Heart right ventricle (tissue), 16 donors: Measurements from ENCODE around the gene CPED1. TPM values are rescaled to one million over a fixed set of nuclear protein-coding genes. Genes with fewer than 3 reads are reported as not detected.

Experiments
- ATAC-seq, 8 donors: fragments of 200-7000 bp; cut with Tn5 transposase; one replicate each; pipeline ENCODE4 v1.9.1; 2020; ENCODE audit warnings: mild to moderate bottlenecking in 8 of 8, moderate library complexity in 8 of 8, moderate number of reproducible peaks in 1 of 8
- DNase-seq, 2 donors: peaks; one replicate each; pipeline ENCODE4 v3.0.0-alpha.2; 2020
- H3K27ac ChIP-seq, 10 donors: fragments of 200-600 bp; sonication (generic) in 2 of 10; one replicate each; pipeline versions ENCODE4 v1.5.0 to v1.8.0; 2020 to 2022; ENCODE audit warnings: mild to moderate bottlenecking in 3 of 10
- H3K27me3 ChIP-seq, 7 donors: fragments of 200-600 bp; one replicate each; pipeline ENCODE4 v1.8.0; 2021 to 2022; ENCODE audit warnings: mild to moderate bottlenecking in 2 of 7
- H3K36me3 ChIP-seq, 9 donors: fragments of 200-600 bp; sonication (generic) in 1 of 9; one replicate each; pipeline versions ENCODE4 v1.5.0 to v1.8.0; 2020 to 2022; ENCODE audit warnings: mild to moderate bottlenecking in 2 of 9
- H3K4me1 ChIP-seq, 9 donors: fragments of 200-600 bp; sonication (generic) in 1 of 9; one replicate each; pipeline versions ENCODE4 v1.5.0 to v1.8.0; 2020 to 2022; ENCODE audit warnings: mild to moderate bottlenecking in 4 of 9
- H3K4me3 ChIP-seq, 10 donors: fragments of 200-600 bp; sonication (generic) in 2 of 10; one replicate each; pipeline versions ENCODE4 v1.5.0 to v1.8.0; 2020 to 2022; ENCODE audit warnings: mild to moderate bottlenecking in 7 of 10, moderate library complexity in 2 of 10
- H3K9me3 ChIP-seq, 11 donors: fragments of 200-600 bp in 10 of 11; sonication (generic) in 2 of 11; one replicate each; pipeline versions ENCODE4 v1.5.0 to v1.8.0; 2013 to 2022; ENCODE audit warnings: mild to moderate bottlenecking in 2 of 11, control low read depth in 1 of 11, moderate library complexity in 1 of 11
- CTCF ChIP-seq, 9 donors: fragments of 200-600 bp; sonication (generic) in 2 of 9; IDR thresholded peaks; one replicate each; pipeline versions ENCODE4 v1.5.0 to v1.8.0; 2021 to 2022; ENCODE audit warnings: antibody characterized with exemption in 9 of 9, mild to moderate bottlenecking in 5 of 9, moderate library complexity in 1 of 9
- WGBS, 2 donors: extraction: QIAGEN DNeasy Blood & Tissue Kit; methylation state at CpG; one replicate each; pipeline ENCODE4 v1.1.7; 2013; ENCODE audit warnings: inconsistent platforms in 1 of 2; 5-methylcytosine and 5-hydroxymethylcytosine counted together
- intact Hi-C, 10 donors: fragments of 100-400 bp; cut with DNase I; formaldehyde crosslinking; loops; one replicate each; pipeline versions ENCODE4 v1.11.1 to v1.14.2; 2022
- polyA plus RNA-seq, 2 donors: library from polyadenylated mRNA; stranded (reverse); fragments of 200-250 nt; gene quantifications; one replicate each; pipeline ENCODE4 v1.2.3, GENCODE V29; 2013
- total RNA-seq, 10 donors: library from RNA; stranded (reverse); fragmentation: NEBNext Ultra II Directional in 3 of 10; extraction: Animal tissue kit (Norgen Biotek cat#: 25700) in 3 of 10; gene quantifications; one replicate each; pipeline versions ENCODE4 v1.2.1 to v1.2.4, GENCODE V29; 2021 to 2023
- donor health status: Arrhythmogenic right ventricular cardiomyopathy.
- donor health status: ischemic (EF 13 %, LVEDD 7.1; RV severe dilation, severe dysfunction).
- donor health status: healthy with polysubstance abuse.
- donor health status: DM: no; HTN: yes; CAD: no.
- donor health status: DM: no; HTN: no; CAD: no.
- donor health status: ischemic (EF 25% LVEDD 6.9; RV normal size, moderate dysfunction).
- donor health status: ischemic (EF 25% LVEDD 5.7; RV mildly dilated, moderate dysfunction).
- donor health status: healthy.
- donor health status: DM: yes; HTN: yes; CAD: no.
- donor health status: Ischemic cardiomyopathy.
- donor health status: ischemic (EF 35%, LVEDD 5.7; RV mildly dilated, moderate dysfunction).
- donor health status: nonischemic (EF 11% LVEDD 7.7; RV severe dilation, severe dysfunction).
- donor health status: DM: yes; HTN: yes; CAD: no.
- donor health status: PGD.
- donor health status: ischemic (EF 29% LVEDD 5.4; RV normal size, mild dysfunction).
- donor health status: nonischemic (EF 23%, LVEDD 6.1; RV moderate dilation, normal function).

CPED1 gene
- total and polyA plus RNA-seq, 12 donors: 3.9 to 56.5 (median 31.2) TPM

GRCh38 chr7:120942861-120943260, 45.6 kb upstream of the CPED1 start:
- intact Hi-C loops: loop anchor here in 3 of 10 donors (5.0 kb wide), 1 partner anchor 136 kb away; no protein-coding TSS in a partner anchor
- peaks cover 0 to 9% (median 0%) of the 10 kb centered on the region in 9 donors for H3K4me1 ChIP-seq
- H3K36me3 ChIP-seq: no peaks in the 10 kb centered on the region
- DNase-seq (no peak), ATAC-seq (no peak)
- no peak overlapping the region for H3K4me3 ChIP-seq
- WGBS, 2 donors: 93 to 98% methylated on average over 1 of the region's 1 CpG
- H3K27me3 ChIP-seq: no peaks in the 10 kb centered on the region
- no peaks in the 10 kb centered on the region for H3K9me3 ChIP-seq
- H3K27ac ChIP-seq: no peak overlapping the region
- TF ChIP-seq CTCF (IDR thresholded peaks at IDR 0.05): no peak

- WGBS, 2 donors: 76 to 84% methylated on average over 6 of the region's 6 CpGs
These were observed 43.5 kb upstream of the CPED1 start for GRCh38 chr7:120944826-120945562.

GRCh38 chr7:120947980-120948379, 40.5 kb upstream of the CPED1 start:
- H3K27ac ChIP-seq: no peak overlapping the region
- intact Hi-C loops: loop anchor here in 3 of 10 donors (2.0 to 5.0 kb wide), 2 partner anchors 89 to 91 kb away; partner anchors contain the start of gene TSPAN12 (in 3 of the 3)
- H3K4me3 ChIP-seq: no peak overlapping the region
- peaks cover 0 to 14% (median 0%) of the 10 kb centered on the region in 9 donors for H3K36me3 ChIP-seq
- DNase-seq: no peak
- H3K9me3 ChIP-seq: no peaks in the 10 kb centered on the region
- ATAC-seq: no peak
- H3K27me3 ChIP-seq: no peaks in the 10 kb centered on the region
- no peak for TF ChIP-seq CTCF (IDR thresholded peaks at IDR 0.05)
- H3K4me1 ChIP-seq: peaks cover 0 to 28% (median 23%) of the 10 kb centered on the region in 9 donors

More at GRCh38 chr7:120944826-120945562, 43.5 kb upstream of the CPED1 start:
- Histone ChIP-seq H3K4me1 (peaks cover 0 to 15% (median 4%) of the 10 kb centered on the region in 9 donors), H3K27ac (no peak overlapping the region), H3K27me3 (no peaks in the 10 kb centered on the region), H3K36me3 (no peaks in the 10 kb centered on the region), H3K9me3 (no peaks in the 10 kb centered on the region), H3K4me3 (no peak overlapping the region)
- ATAC-seq (no peak), DNase-seq (no peak)
- no peak for TF ChIP-seq CTCF (IDR thresholded peaks at IDR 0.05)
- intact Hi-C loops: loop anchor here in 4 of 10 donors (5.0 kb wide), 2 partner anchors 88 to 138 kb away; partner anchors contain the start of gene TSPAN12 (in 2 of the 4)

- Histone ChIP-seq H3K36me3 (peaks cover 0 to 29% (median 8%) of the 10 kb centered on the region in 9 donors), H3K4me1 (peaks cover 0 to 33% (median 23%) of the 10 kb centered on the region in 9 donors), H3K9me3 (no peaks in the 10 kb centered on the region), H3K4me3 (peak overlapping the region in 8 of 10 donors; percentile 63 to 79 (median 74)), H3K27me3 (no peaks in the 10 kb centered on the region), H3K27ac (no peak overlapping the region)
- DNase-seq (no peak), ATAC-seq (no peak)
- WGBS, 2 donors: 61 to 67% methylated on average over 8 of the region's 8 CpGs
- intact Hi-C loops: loop anchor here in 3 of 10 donors (2.0 to 5.0 kb wide), 2 partner anchors 91 to 92 kb away; partner anchors contain the start of gene TSPAN12 (in 3 of the 3)
- TF ChIP-seq CTCF (IDR thresholded peaks at IDR 0.05): no peak
These were observed 39.1 kb upstream of the CPED1 start for GRCh38 chr7:120949393-120949911.
